Measurements from ENCODE around the gene TCEA2. TPM values are rescaled to one million over a fixed set of nuclear protein-coding genes. Genes with fewer than 3 reads are reported as not detected.

TCEA2 gene
- polyA plus RNA-seq, 3 donors, result 15.7 to 24.3 (median 16.0) TPM

DNA sequence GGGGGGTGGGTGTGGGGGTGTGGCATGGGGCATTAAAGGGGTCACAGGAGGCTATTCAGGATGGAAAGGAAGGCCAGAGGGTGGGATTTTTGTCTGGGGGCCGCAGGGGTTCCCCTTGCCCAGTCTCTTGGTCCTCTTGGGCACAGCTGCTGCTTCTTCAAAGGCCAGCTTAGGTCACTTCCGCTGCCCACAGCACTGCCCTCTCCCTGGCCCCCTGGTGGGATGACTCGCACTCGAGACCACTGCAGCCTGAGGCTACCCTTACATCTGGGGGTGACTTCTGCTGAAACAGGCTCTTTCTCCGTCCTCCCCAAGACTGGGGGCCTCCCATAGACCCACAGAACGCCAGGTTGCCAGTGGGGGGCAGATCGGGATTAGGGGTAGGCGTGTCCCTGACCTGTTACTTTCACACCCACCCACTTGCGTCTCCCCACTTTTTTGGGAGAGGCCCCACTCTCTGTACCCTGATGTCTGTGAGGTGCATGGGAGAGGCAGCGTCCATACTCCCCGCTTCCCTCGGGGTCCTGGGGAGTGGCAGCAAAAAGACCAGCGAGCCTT is 19.9 kb downstream of the TCEA2 start:
- peaks cover 38% of the 10 kb centered on the region for H3K4me1 Mint-ChIP-seq
- H3K4me3 ChIP-seq (replicated peaks in 1 of 3; ENCODE audit: low read depth in 2 of 3, low read length in 3 of 3), result peak overlapping the region; percentile 34 to 94 (median 40)
- H2AFZ ChIP-seq (ENCODE audit: insufficient read depth, low read depth, low read length, poor library complexity, severe bottlenecking), result peak overlapping the region; percentile 72
- peaks cover 42% of the 10 kb centered on the region for H3K79me2 ChIP-seq (ENCODE audit: insufficient read depth, low read length)
- intact Hi-C loops (cut with micrococcal nuclease), result loop anchor here (5.0 kb wide), 2 partner anchors 39 to 169 kb away; no protein-coding TSS in a partner anchor
- H3K27ac Mint-ChIP-seq, result peak overlapping the region in 6 of 7 donors; percentile 30 to 76 (median 66)
- H3K36me3 ChIP-seq (replicated peaks in 1 of 2; ENCODE audit: control insufficient read depth in 1 of 2, insufficient read depth in 2 of 2, low read length in 2 of 2), result no peaks in the 10 kb centered on the region
- peak overlapping the region; percentile 97 for H3K4me2 ChIP-seq (replicated peaks; ENCODE audit: extremely low read depth, low read length, poor library complexity, severe bottlenecking)
- H3K9me3 Mint-ChIP-seq, result peaks cover 6 to 12% (median 10%) of the 10 kb centered on the region in 7 donors
- 4% methylated on average over 8 of the region's 13 CpGs for WGBS (ENCODE audit: insufficient coverage)
- peaks cover 9 to 20% of the 10 kb centered on the region in 2 donors for H3K27me3 ChIP-seq (ENCODE audit: control insufficient read depth in 2 of 2, insufficient read depth in 2 of 2, low read length in 2 of 2)
- peak overlapping the region in 1 of 2 donors; percentile 40 for H3K27ac ChIP-seq (ENCODE audit: low read depth in 1 of 2, low read length in 2 of 2)
- H3K4me3 Mint-ChIP-seq, result peak overlapping the region; percentile 79 to 95
- peaks cover 6 to 9% of the 10 kb centered on the region in 2 donors for H3K36me3 Mint-ChIP-seq
- peaks cover 81% of the 10 kb centered on the region for H4K20me1 ChIP-seq (ENCODE audit: insufficient read depth, low read length)
- peaks cover 23 to 26% (median 24%) of the 10 kb centered on the region in 3 donors for H3K27me3 Mint-ChIP-seq (ENCODE audit: low read depth in 3 of 3)
- DNase-seq, result peak; percentile 27 to 57 (median 53)
- peak overlapping the region; percentile 35 for H3K9ac ChIP-seq (ENCODE audit: insufficient read depth, low read length, poor library complexity, severe bottlenecking)
- peaks cover 8 to 14% of the 10 kb centered on the region in 2 donors for H3K9me3 ChIP-seq (replicated peaks in 1 of 2; ENCODE audit: control insufficient read depth in 1 of 2, insufficient read depth in 1 of 2, low read length in 2 of 2)
- no peak for TF ChIP-seq CTCF (IDR thresholded peaks at IDR 0.05)
- H3K4me1 ChIP-seq (ENCODE audit: control insufficient read depth in 1 of 2, insufficient read depth in 2 of 2, low read length in 2 of 2), result peaks cover 38 to 48% of the 10 kb centered on the region in 2 donors

- peaks cover 38 to 45% of the 10 kb centered on the region in 2 donors for H3K4me1 ChIP-seq (ENCODE audit: control insufficient read depth in 1 of 2, insufficient read depth in 2 of 2, low read length in 2 of 2)
- H3K4me3 Mint-ChIP-seq, result peak overlapping the region; percentile 79 to 95
Observed at GRCh38 chr20:64083378-64083803, 20.4 kb downstream of the TCEA2 start.

More at GRCh38 chr20:64083378-64083803, 20.4 kb downstream of the TCEA2 start:
- H3K27me3 Mint-ChIP-seq (ENCODE audit: low read depth in 3 of 3), result peaks cover 23 to 31% (median 24%) of the 10 kb centered on the region in 3 donors
- TF ChIP-seq CTCF (IDR thresholded peaks at IDR 0.05), result peak; percentile 82
- Histone ChIP-seq H3K36me3 (replicated peaks in 1 of 2; ENCODE audit: control insufficient read depth in 1 of 2, insufficient read depth in 2 of 2, low read length in 2 of 2) (no peaks in the 10 kb centered on the region), H2AFZ (ENCODE audit: insufficient read depth, low read depth, low read length, poor library complexity, severe bottlenecking) (peak overlapping the region; percentile 72), H3K27ac (ENCODE audit: low read depth in 1 of 2, low read length in 2 of 2) (no peak overlapping the region), H3K79me2 (ENCODE audit: insufficient read depth, low read length) (peaks cover 37% of the 10 kb centered on the region), H4K20me1 (ENCODE audit: insufficient read depth, low read length) (peaks cover 81% of the 10 kb centered on the region), H3K4me3 (replicated peaks in 1 of 3; ENCODE audit: low read depth in 2 of 3, low read length in 3 of 3) (peak overlapping the region; percentile 37 to 94 (median 40)), H3K27me3 (ENCODE audit: control insufficient read depth in 2 of 2, insufficient read depth in 2 of 2, low read length in 2 of 2) (peaks cover 9 to 20% of the 10 kb centered on the region in 2 donors), H3K9ac (ENCODE audit: insufficient read depth, low read length, poor library complexity, severe bottlenecking) (peak overlapping the region; percentile 43), H3K4me2 (replicated peaks; ENCODE audit: extremely low read depth, low read length, poor library complexity, severe bottlenecking) (peak overlapping the region; percentile 97), H3K9me3 (replicated peaks in 1 of 2; ENCODE audit: control insufficient read depth in 1 of 2, insufficient read depth in 1 of 2, low read length in 2 of 2) (peaks cover 8 to 14% of the 10 kb centered on the region in 2 donors)
- H3K36me3 Mint-ChIP-seq, result peaks cover 6 to 8% of the 10 kb centered on the region in 2 donors
- H3K4me1 Mint-ChIP-seq, result peaks cover 38% of the 10 kb centered on the region
- H3K27ac Mint-ChIP-seq, result peak overlapping the region in 6 of 7 donors; percentile 30 to 76 (median 66)
- DNase-seq, result peak; percentile 53 to 67 (median 63)
- intact Hi-C loops (cut with micrococcal nuclease), result loop anchor here (5.0 kb wide), 2 partner anchors 39 to 169 kb away; no protein-coding TSS in a partner anchor
- H3K9me3 Mint-ChIP-seq, result peaks cover 6 to 12% (median 11%) of the 10 kb centered on the region in 7 donors
- WGBS (ENCODE audit: insufficient coverage), result 0% methylated on average over 51 of the region's 52 CpGs

All from CD14-positive monocyte (primary cell).